GM06990 (cell line): ENCODE measurements around the gene NID1.
"Not testable (repeated sequence)": the region's sequence is repeated elsewhere in the genome, so short reads cannot be mapped to it uniquely, and the experiment has no call there.

Experiments
- DNase-seq: peaks from one replicate; pipeline ENCODE4 v3.0.0-alpha.2; 2011; ENCODE audit not compliant: insufficient read length; ENCODE audit errors: extremely low read depth
- H3K27me3 ChIP-seq: replicated peaks from 2 replicates; pipeline ENCODE4 v1.6.0; 2011; ENCODE audit warnings: low read length; ENCODE audit not compliant: control insufficient read depth, insufficient read depth
- H3K36me3 ChIP-seq: 2 replicates; pipeline ENCODE4 v1.5.1; 2011; ENCODE audit warnings: low read length; ENCODE audit not compliant: control insufficient read depth, insufficient read depth
- H3K4me3 ChIP-seq: replicated peaks from 2 replicates; pipeline ENCODE4 v1.5.1; 2011; ENCODE audit warnings: low read depth, mild to moderate bottlenecking, control low read depth, low read length
- CTCF ChIP-seq: IDR thresholded peaks from 2 replicates; pipeline ENCODE4 v1.5.1; 2011; ENCODE audit warnings: low read length, control low read depth, mild to moderate bottlenecking, inconsistent platforms; ENCODE audit not compliant: insufficient read depth, poor library complexity, severe bottlenecking

Gene NID1

GRCh38 chr1:235971020-235971419, 93.9 kb downstream of the NID1 start:
- no peak for DNase-seq
- Histone ChIP-seq H3K4me3 (no peak overlapping the region), H3K36me3 (no peaks in the 10 kb centered on the region), H3K27me3 (no peaks in the 10 kb centered on the region)
- TF ChIP-seq CTCF: no peak

GRCh38 chr1:235968831-235969230, 96.1 kb downstream of the NID1 start:
- H3K27me3 ChIP-seq: no peaks in the 10 kb centered on the region
- no peak for TF ChIP-seq CTCF
- H3K36me3 ChIP-seq: no peaks in the 10 kb centered on the region
- H3K4me3 ChIP-seq: no peak overlapping the region
- no peak for DNase-seq

GRCh38 chr1:235966134-235966533, 98.8 kb downstream of the NID1 start:
- H3K4me3 ChIP-seq, DNase-seq, H3K27me3 ChIP-seq, H3K36me3 ChIP-seq: not testable (repeated sequence)

GRCh38 chr1:235960809-235961208, 104.1 kb downstream of the NID1 start:
- no peaks in the 10 kb centered on the region for H3K27me3 ChIP-seq
- no peak for DNase-seq
- no peak overlapping the region for H3K4me3 ChIP-seq
- TF ChIP-seq CTCF: no peak
- no peaks in the 10 kb centered on the region for H3K36me3 ChIP-seq

GRCh38 chr1:235958021-235958420, 106.9 kb downstream of the NID1 start:
- H3K27me3 ChIP-seq: no peaks in the 10 kb centered on the region
- no peak for TF ChIP-seq CTCF
- H3K36me3 ChIP-seq: no peaks in the 10 kb centered on the region
- DNase-seq: no peak
- H3K4me3 ChIP-seq: no peak overlapping the region

DNA sequence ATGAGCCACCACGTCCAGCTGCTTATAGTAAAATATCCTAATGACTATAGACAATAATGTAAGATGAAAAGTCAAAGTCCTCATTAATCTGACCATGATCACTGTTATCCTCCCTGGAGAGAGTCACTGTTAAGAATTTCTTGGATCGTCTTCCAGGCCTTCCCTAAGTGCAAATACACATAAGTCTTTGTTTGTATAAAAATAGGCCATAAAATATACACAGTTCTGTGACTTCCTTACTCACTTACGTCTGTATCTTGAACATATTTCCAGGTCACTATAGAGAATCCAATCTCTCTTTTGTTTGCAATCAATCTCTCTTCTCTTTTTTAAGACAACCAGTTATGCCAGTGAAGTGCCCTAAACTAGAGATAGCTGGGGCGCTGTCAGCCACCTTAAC, 109.1 kb downstream of the NID1 start:
- H3K4me3 ChIP-seq: no peak overlapping the region
- no peaks in the 10 kb centered on the region for H3K27me3 ChIP-seq
- no peak for TF ChIP-seq CTCF
- no peaks in the 10 kb centered on the region for H3K36me3 ChIP-seq
- no peak for DNase-seq
